Vagina (tissue), 2 donors: ENCODE results near the gene CENPT.

Source experiments
- POLR2A ChIP-seq, 2 donors: fragments of 450-650 bp; IDR thresholded peaks; one replicate each; pipeline ENCODE4 v1.6.1; 2017; ENCODE audit warnings: antibody characterized with exemption in 2 of 2, mild to moderate bottlenecking in 2 of 2, moderate library complexity in 2 of 2
- POLR2AphosphoS5 ChIP-seq, 2 donors: sonication (generic); formaldehyde crosslinking; IDR thresholded peaks; one replicate each; pipeline ENCODE4 v1.9.0; 2017; ENCODE audit warnings: antibody characterized with exemption in 2 of 2, mild to moderate bottlenecking in 2 of 2, low read depth in 1 of 2; ENCODE audit not compliant: insufficient read depth in 1 of 2
- TF ChIP-seq, protein P1 (sequence below), 3 experiments: fragments of 450-650 bp in 2 of 3; fragments of 200-600 bp in 1 of 3; sonication (generic) in 1 of 3; IDR thresholded peaks; one replicate each; pipeline ENCODE4 v1.5.1; 2017 to 2019; ENCODE audit warnings: antibody characterized with exemption in 3 of 3, mild to moderate bottlenecking in 2 of 3, moderate library complexity in 2 of 3

DNA sequence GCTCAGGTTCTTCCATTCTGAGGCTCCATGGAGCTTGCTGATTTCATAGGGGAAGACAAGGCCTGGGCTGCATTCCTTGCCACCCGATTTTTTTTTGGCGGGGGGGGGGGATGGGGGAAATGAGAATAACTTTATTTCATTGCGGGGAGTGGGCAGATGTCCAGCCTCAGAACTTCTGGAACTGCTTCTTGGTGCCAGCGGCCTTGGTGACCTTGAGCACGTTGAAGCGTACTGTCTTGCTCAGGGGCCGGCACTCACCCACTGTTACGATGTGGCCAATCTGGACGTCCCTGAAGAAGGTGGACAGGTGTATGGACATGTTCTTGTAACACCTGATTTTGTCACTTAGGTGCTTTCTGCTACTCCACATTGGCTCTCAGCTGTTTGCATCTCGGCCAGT is 8.3 kb upstream of the CENPT start:
- TF ChIP-seq, protein P1, sequence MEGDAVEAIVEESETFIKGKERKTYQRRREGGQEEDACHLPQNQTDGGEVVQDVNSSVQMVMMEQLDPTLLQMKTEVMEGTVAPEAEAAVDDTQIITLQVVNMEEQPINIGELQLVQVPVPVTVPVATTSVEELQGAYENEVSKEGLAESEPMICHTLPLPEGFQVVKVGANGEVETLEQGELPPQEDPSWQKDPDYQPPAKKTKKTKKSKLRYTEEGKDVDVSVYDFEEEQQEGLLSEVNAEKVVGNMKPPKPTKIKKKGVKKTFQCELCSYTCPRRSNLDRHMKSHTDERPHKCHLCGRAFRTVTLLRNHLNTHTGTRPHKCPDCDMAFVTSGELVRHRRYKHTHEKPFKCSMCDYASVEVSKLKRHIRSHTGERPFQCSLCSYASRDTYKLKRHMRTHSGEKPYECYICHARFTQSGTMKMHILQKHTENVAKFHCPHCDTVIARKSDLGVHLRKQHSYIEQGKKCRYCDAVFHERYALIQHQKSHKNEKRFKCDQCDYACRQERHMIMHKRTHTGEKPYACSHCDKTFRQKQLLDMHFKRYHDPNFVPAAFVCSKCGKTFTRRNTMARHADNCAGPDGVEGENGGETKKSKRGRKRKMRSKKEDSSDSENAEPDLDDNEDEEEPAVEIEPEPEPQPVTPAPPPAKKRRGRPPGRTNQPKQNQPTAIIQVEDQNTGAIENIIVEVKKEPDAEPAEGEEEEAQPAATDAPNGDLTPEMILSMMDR (IDR thresholded peaks at IDR 0.05), result no peak
- TF ChIP-seq POLR2AphosphoS5 (IDR thresholded peaks at IDR 0.05; ENCODE audit: insufficient read depth in 1 of 2, low read depth in 1 of 2) (no peak), POLR2A (IDR thresholded peaks at IDR 0.05) (no peak)
